Epithelial cell of proximal tubule (primary cell): Measurements from ENCODE around the gene SIK3. TPM values are rescaled to one million over a fixed set of nuclear protein-coding genes. Genes with fewer than 3 reads are reported as not detected.

Source experiments
- DNase-seq: peaks from one replicate; pipeline ENCODE4 v3.0.0-alpha.2; 2011; ENCODE audit warnings: low read depth
- H3K4me3 ChIP-seq: 2 replicates; pipeline ENCODE4 v1.5.1; 2011; ENCODE audit warnings: low read depth, mild to moderate bottlenecking, low read length
- CTCF ChIP-seq: conservative IDR thresholded peaks from 2 replicates; pipeline ENCODE4 v1.5.1; 2012; ENCODE audit warnings: low read depth, mild to moderate bottlenecking, low read length
- total RNA-seq: library from RNA; depleted of rRNA; stranded (reverse); fragments of >200 nt; gene quantifications from 2 replicates; pipeline ENCODE4 v1.2.3, GENCODE V29; 2015

Gene SIK3
- total RNA-seq, 1 donor from 2014 or later = 17.6 TPM

DNA sequence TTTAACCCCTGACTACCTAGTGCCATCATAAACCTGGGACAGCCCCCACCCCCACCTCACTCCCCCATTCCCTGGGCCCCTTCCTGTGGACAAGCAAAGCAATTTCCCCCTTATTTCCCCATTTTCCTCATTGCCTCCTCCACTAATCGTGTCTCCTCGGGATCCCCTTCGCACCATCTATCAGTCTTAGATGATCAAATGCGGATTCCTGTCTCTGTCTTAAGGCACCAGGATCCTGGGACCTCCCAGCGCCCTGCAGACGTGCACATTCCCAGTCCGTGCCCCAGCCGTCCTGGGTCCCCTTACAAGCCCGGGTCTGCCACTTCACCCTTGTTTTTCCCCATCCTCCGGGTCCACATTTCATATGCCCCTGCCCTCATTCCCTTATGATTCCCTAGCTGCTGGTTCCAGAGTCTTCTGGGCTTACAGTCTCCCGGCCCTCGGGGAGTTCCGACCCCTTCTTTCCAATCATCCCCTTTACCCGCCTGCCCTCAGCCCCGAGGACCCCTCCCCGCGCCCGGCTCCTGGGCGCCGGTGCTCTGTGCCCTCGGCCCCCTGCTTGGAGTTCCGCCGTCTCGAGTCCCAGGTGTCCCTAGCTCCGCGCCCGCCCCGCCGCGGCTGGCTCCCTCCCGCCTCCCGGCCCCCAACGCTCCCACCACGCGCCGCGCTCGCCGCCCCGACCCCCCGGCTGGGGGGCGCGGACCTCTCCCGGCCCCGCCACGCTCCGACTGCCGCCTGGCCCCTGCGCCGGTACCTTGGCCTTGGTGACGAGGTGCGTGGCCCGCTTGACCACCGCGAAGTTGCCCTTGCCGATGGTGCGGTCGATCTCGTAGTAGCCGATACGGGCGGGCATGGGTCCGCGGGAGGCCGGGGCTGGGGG lies 599 bp downstream of the SIK3 start:
- no peak for TF ChIP-seq CTCF
- no peak for DNase-seq
- peak overlapping the region; percentile 90 for H3K4me3 ChIP-seq

DNA sequence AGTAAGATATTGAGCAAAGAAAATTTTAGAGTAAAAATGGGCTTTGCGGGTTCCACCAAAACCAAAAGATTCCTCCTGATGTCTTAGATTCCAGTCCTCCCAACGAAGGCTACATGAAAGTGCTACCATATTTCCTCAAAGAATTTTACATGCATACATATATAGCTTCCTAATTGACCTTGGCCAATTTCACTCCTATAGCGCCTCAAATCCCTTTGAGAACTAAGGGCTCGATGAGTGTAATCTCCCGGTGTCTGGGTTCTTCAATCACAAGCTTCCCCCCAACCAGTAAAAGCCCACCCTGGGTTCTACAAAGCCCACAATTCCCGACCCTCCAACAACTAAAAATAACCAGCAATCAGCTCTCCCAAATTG lies 1.2 kb downstream of the SIK3 start:
- DNase-seq = no peak
- H3K4me3 ChIP-seq = peak overlapping the region; percentile 90
- no peak for TF ChIP-seq CTCF

GRCh38 chr11:117096201-117096991 lies 1.8 kb downstream of the SIK3 start:
- DNase-seq = no peak
- peak overlapping the region; percentile 90 for H3K4me3 ChIP-seq
- TF ChIP-seq CTCF = peak; percentile 29

DNA sequence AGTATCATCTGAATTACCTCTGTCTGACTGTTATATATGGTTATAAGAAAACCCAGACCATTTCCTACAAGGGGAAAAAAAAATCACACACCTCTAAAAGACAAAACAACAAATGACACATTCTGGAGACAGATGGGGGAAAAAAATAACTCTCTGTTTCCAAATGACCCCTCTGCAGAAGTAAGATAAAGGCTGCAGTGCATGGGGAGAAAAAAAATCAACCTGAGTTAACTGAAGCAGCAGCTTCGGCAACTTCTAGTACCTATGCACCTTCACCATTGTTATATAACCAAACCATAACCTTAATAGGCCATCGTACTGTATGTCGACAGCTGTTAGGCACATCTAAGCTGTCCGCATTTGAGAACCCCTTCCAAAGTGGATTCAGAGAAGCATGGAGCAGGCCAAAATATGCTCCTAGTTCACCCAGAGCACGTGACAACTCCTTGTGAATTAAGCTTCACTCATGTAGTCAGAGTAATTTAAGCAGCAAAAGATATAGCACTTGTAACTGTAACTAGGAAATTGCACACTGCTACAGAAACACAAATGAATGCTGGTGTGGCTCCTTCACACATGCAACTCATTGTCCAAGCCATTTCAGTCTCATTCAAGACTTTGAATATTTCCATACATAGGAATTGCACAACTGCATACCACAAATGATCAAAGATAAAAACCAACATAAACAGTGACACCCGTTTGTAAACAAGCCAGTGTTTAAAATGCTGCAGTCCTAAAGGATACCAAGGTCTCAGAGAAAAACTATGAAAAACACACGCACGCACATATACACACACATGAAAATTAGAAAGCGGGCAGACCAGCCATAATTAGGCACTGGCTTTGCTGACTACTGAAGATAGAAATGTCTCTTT lies 2.7 kb downstream of the SIK3 start:
- peak overlapping the region; percentile 9 for H3K4me3 ChIP-seq
- DNase-seq = no peak
- TF ChIP-seq CTCF = no peak

DNA sequence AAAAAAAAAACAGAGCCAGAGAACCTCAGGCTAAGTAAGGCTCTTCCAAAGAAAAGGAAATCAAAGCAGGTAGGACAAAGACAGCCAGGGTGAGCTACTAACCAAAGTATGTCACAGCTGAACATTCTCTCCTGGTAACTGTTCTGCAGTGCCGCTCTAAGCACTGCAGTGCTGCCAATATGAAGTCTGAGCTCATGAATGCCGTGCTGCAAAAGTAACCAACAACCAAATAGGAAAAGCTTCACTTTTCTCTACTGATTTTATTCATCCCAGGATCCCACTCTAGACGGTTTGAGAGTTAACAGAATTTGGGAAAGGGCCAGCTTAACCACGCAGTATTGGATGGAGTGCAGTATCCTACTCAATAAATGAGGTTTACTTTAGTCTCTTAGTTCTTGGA lies 3.5 kb downstream of the SIK3 start:
- DNase-seq = no peak
- no peak for TF ChIP-seq CTCF
- H3K4me3 ChIP-seq = no peak overlapping the region

DNA sequence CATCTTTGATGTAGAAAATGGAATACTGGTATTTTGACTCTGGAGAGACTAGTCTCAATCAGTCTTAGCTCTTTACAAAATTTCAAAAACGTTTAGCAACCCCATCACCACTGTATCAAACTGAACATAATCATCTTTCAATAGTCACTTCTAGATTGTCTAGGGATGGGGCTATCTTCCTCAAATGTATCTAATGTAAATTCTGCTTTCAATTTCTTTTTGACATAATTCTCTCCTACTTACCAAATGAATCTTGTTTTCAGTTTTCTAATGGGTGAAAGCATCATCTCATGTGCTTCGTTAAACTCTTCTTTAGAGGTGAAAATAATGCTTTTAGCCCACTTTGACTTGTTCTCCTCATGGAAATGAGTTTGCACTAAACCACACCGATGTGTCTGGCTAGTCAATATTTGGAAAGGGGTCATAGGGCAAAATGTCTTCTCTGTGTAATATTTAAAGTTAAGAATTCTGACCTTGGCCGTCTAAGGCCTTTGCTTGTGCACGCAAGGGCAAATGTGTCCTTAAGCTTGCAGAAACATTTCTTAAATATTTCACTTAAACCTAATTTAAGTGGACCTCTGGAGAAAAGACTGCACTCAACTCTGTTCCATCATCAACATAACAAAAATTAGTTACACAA lies 5.2 kb downstream of the SIK3 start:
- DNase-seq = no peak
- TF ChIP-seq CTCF = no peak
- H3K4me3 ChIP-seq = no peak overlapping the region
